CD4-positive, alpha-beta T cell treated with Interleukin-6 at 100 ng/mL for 8 hours (primary cell): ENCODE measurements around the gene BAG1.

Source experiments
- DNase-seq: peaks from one replicate; pipeline ENCODE4 v3.0.0-alpha.2; 2020; ENCODE audit warnings: mixed read lengths, low spot score

The BAG1 gene

GRCh38 chr9:33273266-33273971 is 8.9 kb upstream of the BAG1 start:
- DNase-seq, result no peak

- no peak for DNase-seq
Observed at GRCh38 chr9:33272061-33272460, 7.6 kb upstream of the BAG1 start.

- no peak for DNase-seq
Observed at GRCh38 chr9:33270146-33270545, 5.6 kb upstream of the BAG1 start.

- no peak for DNase-seq
Observed at GRCh38 chr9:33267151-33267767, 2.8 kb upstream of the BAG1 start.

- no peak for DNase-seq
Observed at GRCh38 chr9:33265211-33265865, 830 bp upstream of the BAG1 start.

- peak; percentile 14 for DNase-seq
Observed at GRCh38 chr9:33264003-33264472, 470 bp downstream of the BAG1 start.

- DNase-seq, result no peak
Observed at GRCh38 chr9:33263131-33264002, 1.1 kb downstream of the BAG1 start.

- no peak for DNase-seq
Observed at GRCh38 chr9:33260372-33260771, 4.1 kb downstream of the BAG1 start.

- no peak for DNase-seq
Observed at GRCh38 chr9:33257276-33257675, 7.2 kb downstream of the BAG1 start.

GRCh38 chr9:33256236-33256635 is 8.3 kb downstream of the BAG1 start:
- no peak for DNase-seq

GRCh38 chr9:33255471-33255870 is 9.0 kb downstream of the BAG1 start:
- DNase-seq, result no peak

GRCh38 chr9:33255014-33255413 is 9.5 kb downstream of the BAG1 start:
- DNase-seq, result no peak

GRCh38 chr9:33254211-33254610 is 10.3 kb downstream of the BAG1 start:
- DNase-seq, result no peak

GRCh38 chr9:33250458-33250995 is 14.0 kb downstream of the BAG1 start:
- DNase-seq, result no peak

- DNase-seq, result no peak
Observed at GRCh38 chr9:33249983-33250382, 14.5 kb downstream of the BAG1 start.

- DNase-seq, result no peak
Observed at GRCh38 chr9:33249087-33249658, 15.3 kb downstream of the BAG1 start.

GRCh38 chr9:33248606-33249005 is 15.9 kb downstream of the BAG1 start:
- no peak for DNase-seq

- no peak for DNase-seq
Observed at GRCh38 chr9:33246269-33246860, 18.1 kb downstream of the BAG1 start.

GRCh38 chr9:33245341-33245740 is 19.2 kb downstream of the BAG1 start:
- DNase-seq, result no peak

GRCh38 chr9:33244137-33244784 is 20.2 kb downstream of the BAG1 start:
- no peak for DNase-seq
